Right renal cortex interstitium (tissue), 3 donors: ENCODE measurements around the gene TBC1D1. TPM values are rescaled to one million over a fixed set of nuclear protein-coding genes. Genes with fewer than 3 reads are reported as not detected.

ENCODE experiments used
- DNase-seq, 3 donors: peaks; one replicate each; pipeline ENCODE4 v3.0.0-alpha.2; 2013; ENCODE audit warnings: low read depth in 3 of 3, low spot score in 2 of 3
- polyA plus RNA-seq, 3 donors: library from polyadenylated mRNA; unstranded; fragments of 120-200 nt; gene quantifications; one replicate each; pipeline ENCODE4 v1.2.1, GENCODE V29; 2013; ENCODE audit not compliant: insufficient read length in 3 of 3

TBC1D1 gene
- polyA plus RNA-seq, 3 donors: 189 to 200 (median 198) TPM

GRCh38 chr4:37889849-37890800 lies 759 bp upstream of the TBC1D1 start:
- DNase-seq: peak in 1 of 3 donors; percentile 19

GRCh38 chr4:37891260-37892159 lies 626 bp downstream of the TBC1D1 start:
- peak in 1 of 3 donors; percentile 40 for DNase-seq

- DNase-seq: no peak
These were observed 1.8 kb downstream of the TBC1D1 start for GRCh38 chr4:37892641-37893040.

- DNase-seq: no peak
These were observed 2.3 kb downstream of the TBC1D1 start for GRCh38 chr4:37893164-37893563.

- no peak for DNase-seq
These were observed 4.4 kb downstream of the TBC1D1 start for GRCh38 chr4:37895271-37895670.

GRCh38 chr4:37896206-37896860 lies 5.4 kb downstream of the TBC1D1 start:
- DNase-seq: no peak

GRCh38 chr4:37902212-37902611 lies 11.3 kb downstream of the TBC1D1 start:
- DNase-seq: no peak

- no peak for DNase-seq
These were observed 12.1 kb downstream of the TBC1D1 start for GRCh38 chr4:37902738-37903693.

GRCh38 chr4:37903901-37904300 lies 13.0 kb downstream of the TBC1D1 start:
- no peak for DNase-seq

GRCh38 chr4:37904824-37905223 lies 13.9 kb downstream of the TBC1D1 start:
- no peak for DNase-seq

GRCh38 chr4:37905533-37906169 lies 14.8 kb downstream of the TBC1D1 start:
- DNase-seq: no peak

GRCh38 chr4:37908488-37909331 lies 17.8 kb downstream of the TBC1D1 start:
- DNase-seq: peak in 1 of 3 donors; percentile 24

- no peak for DNase-seq
These were observed 18.6 kb downstream of the TBC1D1 start for GRCh38 chr4:37909332-37910090.

GRCh38 chr4:37910091-37910486 lies 19.2 kb downstream of the TBC1D1 start:
- no peak for DNase-seq

- DNase-seq: no peak
These were observed 23.7 kb downstream of the TBC1D1 start for GRCh38 chr4:37914539-37914938.

GRCh38 chr4:37917388-37917787 lies 26.5 kb downstream of the TBC1D1 start:
- DNase-seq: no peak

GRCh38 chr4:37918653-37919052 lies 27.8 kb downstream of the TBC1D1 start:
- DNase-seq: no peak

GRCh38 chr4:37922328-37922727 lies 31.4 kb downstream of the TBC1D1 start:
- no peak for DNase-seq
